ENCODE data around the gene SIX3.

SIX3 gene

DNA sequence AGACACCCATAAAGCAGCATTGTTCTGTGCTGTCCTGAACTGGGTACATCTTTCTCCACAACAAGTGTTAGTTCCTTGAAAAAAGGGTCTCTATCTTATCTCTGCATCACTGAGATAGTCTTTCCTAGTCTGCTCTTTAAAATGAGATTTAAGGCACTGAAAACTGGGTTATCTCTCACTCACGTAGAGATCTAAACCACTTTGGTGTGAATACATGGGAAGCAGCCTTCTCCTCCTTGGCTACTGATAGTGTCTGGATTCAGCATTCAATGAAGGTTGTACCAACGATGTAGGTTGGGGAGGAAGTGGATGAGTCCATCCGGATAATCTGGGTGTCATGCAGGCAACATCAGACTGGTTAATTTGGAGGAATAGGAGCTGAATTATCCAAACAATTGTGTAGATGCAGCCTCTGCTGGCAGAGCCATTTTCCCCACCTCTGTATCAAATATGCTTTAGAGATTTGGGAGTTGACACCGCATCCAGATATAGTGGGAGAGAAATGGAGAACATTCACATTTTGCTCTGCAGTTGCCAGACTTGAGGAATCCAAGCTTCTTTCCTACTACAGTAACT lies 15.9 kb upstream of the SIX3 start:
- no peak for TF ChIP-seq EZH2 (IDR thresholded peaks at IDR 0.05; ENCODE audit: borderline replicate concordance, low read length)
- TF ChIP-seq, protein P1, sequence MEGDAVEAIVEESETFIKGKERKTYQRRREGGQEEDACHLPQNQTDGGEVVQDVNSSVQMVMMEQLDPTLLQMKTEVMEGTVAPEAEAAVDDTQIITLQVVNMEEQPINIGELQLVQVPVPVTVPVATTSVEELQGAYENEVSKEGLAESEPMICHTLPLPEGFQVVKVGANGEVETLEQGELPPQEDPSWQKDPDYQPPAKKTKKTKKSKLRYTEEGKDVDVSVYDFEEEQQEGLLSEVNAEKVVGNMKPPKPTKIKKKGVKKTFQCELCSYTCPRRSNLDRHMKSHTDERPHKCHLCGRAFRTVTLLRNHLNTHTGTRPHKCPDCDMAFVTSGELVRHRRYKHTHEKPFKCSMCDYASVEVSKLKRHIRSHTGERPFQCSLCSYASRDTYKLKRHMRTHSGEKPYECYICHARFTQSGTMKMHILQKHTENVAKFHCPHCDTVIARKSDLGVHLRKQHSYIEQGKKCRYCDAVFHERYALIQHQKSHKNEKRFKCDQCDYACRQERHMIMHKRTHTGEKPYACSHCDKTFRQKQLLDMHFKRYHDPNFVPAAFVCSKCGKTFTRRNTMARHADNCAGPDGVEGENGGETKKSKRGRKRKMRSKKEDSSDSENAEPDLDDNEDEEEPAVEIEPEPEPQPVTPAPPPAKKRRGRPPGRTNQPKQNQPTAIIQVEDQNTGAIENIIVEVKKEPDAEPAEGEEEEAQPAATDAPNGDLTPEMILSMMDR (IDR thresholded peaks at IDR 0.05; ENCODE audit: low read length), result no peak
- Histone ChIP-seq H3K36me3 (ENCODE audit: insufficient read depth, low read length) (no peaks in the 10 kb centered on the region), H2AFZ (ENCODE audit: low read length) (no peak overlapping the region), H3K9me3 (ENCODE audit: low read length) (no peaks in the 10 kb centered on the region), H3K9me2 (ENCODE audit: low read depth, low read length) (no peaks in the 10 kb centered on the region), H3K4me2 (ENCODE audit: low read length) (no peak overlapping the region), H3K9ac (ENCODE audit: low read length) (no peak overlapping the region), H3K4me3 (ENCODE audit: low read depth, low read length, poor library complexity, severe bottlenecking) (no peak overlapping the region), H3K79me2 (ENCODE audit: insufficient read depth, low read length) (no peaks in the 10 kb centered on the region), H3K4me1 (ENCODE audit: insufficient read depth, low read length, severe bottlenecking) (no peaks in the 10 kb centered on the region), H3K27ac (ENCODE audit: low read depth, low read length, poor library complexity, severe bottlenecking) (no peak overlapping the region), H4K20me1 (ENCODE audit: insufficient read depth, low read length) (no peaks in the 10 kb centered on the region), H3K27me3 (ENCODE audit: insufficient read depth, low read length) (no peaks in the 10 kb centered on the region), H3F3A (ENCODE audit: insufficient read depth, low read length) (no peaks in the 10 kb centered on the region)

DNA sequence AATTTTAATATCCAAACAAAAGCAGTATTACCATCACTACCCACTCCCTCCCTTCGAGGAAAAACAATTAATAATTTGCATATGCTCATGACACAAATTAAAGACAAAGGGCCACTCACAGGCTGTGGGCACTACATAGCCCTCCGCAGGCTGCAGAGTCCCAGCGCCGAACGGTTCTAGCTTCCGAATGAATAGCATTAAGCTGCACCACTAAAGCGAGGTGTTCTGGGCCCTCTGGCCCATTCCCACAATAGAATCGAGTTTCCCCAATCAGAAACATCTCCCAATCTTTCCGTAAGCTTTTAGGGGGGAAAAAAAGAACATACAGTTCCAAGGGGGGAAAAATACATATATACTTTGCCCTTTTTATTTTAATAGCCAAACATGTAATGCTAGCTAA lies 14.5 kb upstream of the SIX3 start:
- Histone ChIP-seq H3K9me2 (ENCODE audit: low read depth, low read length) (no peaks in the 10 kb centered on the region), H3F3A (ENCODE audit: insufficient read depth, low read length) (no peaks in the 10 kb centered on the region), H3K79me2 (ENCODE audit: insufficient read depth, low read length) (no peaks in the 10 kb centered on the region), H3K4me3 (ENCODE audit: low read depth, low read length, poor library complexity, severe bottlenecking) (no peak overlapping the region), H3K27me3 (ENCODE audit: insufficient read depth, low read length) (no peaks in the 10 kb centered on the region), H3K4me2 (ENCODE audit: low read length) (no peak overlapping the region), H3K9ac (ENCODE audit: low read length) (no peak overlapping the region), H3K9me3 (ENCODE audit: low read length) (no peaks in the 10 kb centered on the region), H2AFZ (ENCODE audit: low read length) (no peak overlapping the region), H3K36me3 (ENCODE audit: insufficient read depth, low read length) (no peaks in the 10 kb centered on the region), H3K27ac (ENCODE audit: low read depth, low read length, poor library complexity, severe bottlenecking) (no peak overlapping the region), H3K4me1 (ENCODE audit: insufficient read depth, low read length, severe bottlenecking) (no peaks in the 10 kb centered on the region), H4K20me1 (ENCODE audit: insufficient read depth, low read length) (no peaks in the 10 kb centered on the region)
- TF ChIP-seq EZH2 (IDR thresholded peaks at IDR 0.05; ENCODE audit: borderline replicate concordance, low read length), result no peak
- TF ChIP-seq, protein P1 (IDR thresholded peaks at IDR 0.05; ENCODE audit: low read length), result no peak

DNA sequence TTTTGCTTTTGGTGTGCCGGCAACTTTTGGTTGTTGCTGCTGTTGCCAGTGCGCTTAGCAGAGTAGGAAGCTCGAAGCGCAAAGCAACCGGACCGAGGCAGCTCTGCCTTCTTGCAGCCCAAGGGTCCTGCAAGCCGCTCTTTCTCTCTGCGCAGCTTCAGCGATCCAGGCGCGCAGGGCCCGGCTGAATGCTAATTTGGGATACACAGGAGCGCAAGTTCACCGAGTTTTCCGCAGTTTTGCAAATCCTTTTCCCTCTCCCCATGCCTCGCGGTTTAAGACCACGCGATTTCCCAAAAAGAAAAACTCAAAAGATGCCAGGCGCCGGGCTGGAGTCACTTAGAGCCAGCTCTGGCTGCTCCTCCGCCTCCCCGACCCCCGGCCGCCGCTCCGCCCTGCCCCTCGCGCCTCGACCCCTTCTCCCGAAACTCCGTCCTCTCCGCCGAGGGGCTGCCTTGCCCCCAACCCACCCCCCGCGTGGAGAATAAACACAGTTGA lies 13.5 kb upstream of the SIX3 start:
- Histone ChIP-seq H3K4me2 (ENCODE audit: low read length) (no peak overlapping the region), H3K9me2 (ENCODE audit: low read depth, low read length) (no peaks in the 10 kb centered on the region), H3K4me3 (ENCODE audit: low read depth, low read length, poor library complexity, severe bottlenecking) (no peak overlapping the region), H3K27ac (ENCODE audit: low read depth, low read length, poor library complexity, severe bottlenecking) (no peak overlapping the region), H3K9ac (ENCODE audit: low read length) (no peak overlapping the region), H3K36me3 (ENCODE audit: insufficient read depth, low read length) (no peaks in the 10 kb centered on the region), H3K4me1 (ENCODE audit: insufficient read depth, low read length, severe bottlenecking) (no peaks in the 10 kb centered on the region), H2AFZ (ENCODE audit: low read length) (no peak overlapping the region), H3F3A (ENCODE audit: insufficient read depth, low read length) (no peaks in the 10 kb centered on the region), H3K79me2 (ENCODE audit: insufficient read depth, low read length) (no peaks in the 10 kb centered on the region), H4K20me1 (ENCODE audit: insufficient read depth, low read length) (no peaks in the 10 kb centered on the region), H3K9me3 (ENCODE audit: low read length) (no peaks in the 10 kb centered on the region), H3K27me3 (ENCODE audit: insufficient read depth, low read length) (no peaks in the 10 kb centered on the region)
- TF ChIP-seq, protein P1 (IDR thresholded peaks at IDR 0.05; ENCODE audit: low read length), result no peak
- no peak for TF ChIP-seq EZH2 (IDR thresholded peaks at IDR 0.05; ENCODE audit: borderline replicate concordance, low read length)

Measured in OCI-LY1 (cell line).